Measurements from ENCODE around the gene CALN1.

CALN1 gene

DNA sequence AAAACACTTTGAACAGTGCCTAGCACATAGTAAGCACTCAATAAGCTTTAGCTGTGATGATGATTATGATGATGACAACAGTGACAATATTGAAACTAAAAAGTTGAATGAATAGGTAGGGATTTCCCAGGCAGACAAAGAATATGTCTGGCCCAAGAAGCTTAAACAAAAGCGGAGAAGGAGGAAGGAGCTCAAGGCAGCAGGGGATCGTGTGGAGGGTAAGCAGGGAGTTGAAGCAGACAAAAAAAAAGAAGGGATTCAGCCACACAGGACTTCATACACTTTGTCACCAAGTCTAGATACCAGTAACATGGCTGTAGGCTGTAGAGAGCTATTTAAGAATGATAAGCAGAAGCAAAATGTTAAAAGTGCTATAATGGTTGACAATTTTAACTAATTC lies 144.0 kb downstream of the CALN1 start:
- DNase-seq (ENCODE audit: low read depth in 1 of 2, low spot score in 1 of 2), result no peak
- TF ChIP-seq JUND (IDR thresholded peaks at IDR 0.05; ENCODE audit: low read depth), result no peak
- in situ Hi-C loops (cut with HindIII; ENCODE audit: low pct_unique_long_range_greater_than_20kb, low sequenced_read_pairs), result no loop called here

DNA sequence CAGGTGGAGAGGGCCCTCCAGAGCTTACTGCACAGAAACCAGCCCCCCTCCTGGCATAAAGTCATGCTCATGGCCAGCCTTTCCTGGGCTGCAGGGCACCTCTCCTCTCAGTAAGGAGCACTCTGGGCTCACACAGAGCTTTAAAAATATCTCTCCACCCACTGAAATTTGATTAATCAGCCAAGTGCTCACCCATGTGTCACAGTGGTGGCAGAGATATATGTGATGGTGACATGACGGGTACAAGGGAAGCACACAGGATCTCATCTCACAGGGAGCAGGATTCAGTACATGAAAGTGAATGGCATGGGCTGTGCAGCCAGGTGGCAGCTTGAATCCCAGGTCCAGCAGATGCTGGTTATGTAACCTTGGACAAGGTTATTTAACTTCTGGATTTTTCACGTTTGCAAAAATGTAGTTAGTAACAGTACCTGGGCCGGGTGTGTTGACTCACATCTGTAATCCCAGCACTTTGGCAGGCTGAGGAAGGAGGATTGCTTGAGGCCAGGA lies 144.8 kb downstream of the CALN1 start:
- DNase-seq (ENCODE audit: low read depth in 1 of 2, low spot score in 1 of 2), result no peak
- no peak for TF ChIP-seq JUND (IDR thresholded peaks at IDR 0.05; ENCODE audit: low read depth)
- in situ Hi-C loops (cut with HindIII; ENCODE audit: low pct_unique_long_range_greater_than_20kb, low sequenced_read_pairs), result no loop called here

- in situ Hi-C loops (cut with HindIII; ENCODE audit: low pct_unique_long_range_greater_than_20kb, low sequenced_read_pairs), result no loop called here
- DNase-seq (ENCODE audit: low read depth in 1 of 2, low spot score in 1 of 2), result no peak
- TF ChIP-seq JUND (IDR thresholded peaks at IDR 0.05; ENCODE audit: low read depth), result no peak
These were observed 145.4 kb downstream of the CALN1 start for GRCh38 chr7:72266771-72267170.

DNA sequence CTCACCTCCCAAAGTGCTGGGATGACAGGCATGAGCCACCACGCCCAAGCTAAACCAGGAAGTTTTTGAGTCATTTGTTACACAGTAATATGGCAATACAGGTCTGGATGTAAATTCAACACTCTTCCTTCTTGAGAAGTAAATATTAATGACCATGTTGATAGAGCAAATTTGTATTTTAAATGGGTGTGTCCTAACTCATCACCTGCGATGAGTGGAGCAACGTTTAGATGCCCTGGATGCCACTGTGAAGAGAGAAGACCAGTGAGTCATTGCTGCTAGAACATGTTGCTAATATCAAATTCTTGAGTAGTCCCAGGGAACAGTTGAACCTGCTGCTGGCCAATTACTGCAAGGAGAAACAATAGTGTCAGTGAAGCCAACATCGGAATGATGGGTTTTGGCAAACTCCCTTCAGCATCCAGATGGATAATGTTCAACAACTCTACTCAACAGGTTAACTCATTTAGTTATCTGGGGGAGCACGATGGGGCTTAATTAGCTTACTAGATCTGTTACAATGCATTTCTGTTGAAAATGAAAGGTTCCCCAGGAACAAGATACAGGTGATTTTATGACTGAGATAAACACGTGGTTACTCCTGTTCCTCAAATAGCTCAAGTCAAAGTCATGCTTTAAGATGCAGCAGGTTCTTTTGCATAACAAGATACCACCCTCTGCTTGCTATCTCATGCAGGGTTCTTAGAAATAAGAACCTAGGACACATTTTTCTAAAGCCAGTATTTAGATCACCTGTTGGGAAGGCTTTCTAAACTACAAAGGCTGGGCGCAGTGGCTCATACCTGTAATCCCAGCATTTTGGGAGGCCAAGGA lies 146.8 kb downstream of the CALN1 start:
- no peak for DNase-seq (ENCODE audit: low read depth in 1 of 2, low spot score in 1 of 2)
- no peak for TF ChIP-seq JUND (IDR thresholded peaks at IDR 0.05; ENCODE audit: low read depth)
- in situ Hi-C loops (cut with HindIII; ENCODE audit: low pct_unique_long_range_greater_than_20kb, low sequenced_read_pairs), result no loop called here

- no peak for DNase-seq (ENCODE audit: low read depth in 1 of 2, low spot score in 1 of 2)
These were observed 151.7 kb downstream of the CALN1 start for GRCh38 chr7:72260406-72260805.

DNA sequence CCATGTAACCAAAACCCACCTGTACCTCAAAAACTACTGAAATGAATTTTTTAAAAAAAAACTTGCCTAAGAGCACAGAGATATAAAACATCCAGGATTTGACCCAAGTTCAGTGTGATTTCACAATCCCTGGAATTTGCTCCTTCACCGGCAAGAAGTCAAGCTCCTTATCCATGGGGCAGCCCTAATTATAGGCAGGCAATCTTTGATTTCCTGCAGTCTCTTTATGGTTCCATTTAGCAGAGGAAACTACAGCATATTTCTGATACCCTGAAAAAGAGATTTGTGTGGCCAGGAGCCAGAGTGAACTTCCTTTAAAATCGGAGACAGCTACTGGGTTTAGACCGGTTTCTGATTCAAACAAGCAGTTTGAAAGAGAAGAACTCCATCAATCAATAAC lies 154.1 kb downstream of the CALN1 start:
- DNase-seq (ENCODE audit: low read depth in 1 of 2, low spot score in 1 of 2), result no peak
- no peak for TF ChIP-seq JUND (IDR thresholded peaks at IDR 0.05; ENCODE audit: low read depth)
- in situ Hi-C loops (cut with HindIII; ENCODE audit: low pct_unique_long_range_greater_than_20kb, low sequenced_read_pairs), result no loop called here

More at GRCh38 chr7:72260406-72260805, 151.7 kb downstream of the CALN1 start:
- in situ Hi-C loops (cut with HindIII; ENCODE audit: low pct_unique_long_range_greater_than_20kb, low sequenced_read_pairs), result no loop called here
- no peak for TF ChIP-seq JUND (IDR thresholded peaks at IDR 0.05; ENCODE audit: low read depth)

DNA sequence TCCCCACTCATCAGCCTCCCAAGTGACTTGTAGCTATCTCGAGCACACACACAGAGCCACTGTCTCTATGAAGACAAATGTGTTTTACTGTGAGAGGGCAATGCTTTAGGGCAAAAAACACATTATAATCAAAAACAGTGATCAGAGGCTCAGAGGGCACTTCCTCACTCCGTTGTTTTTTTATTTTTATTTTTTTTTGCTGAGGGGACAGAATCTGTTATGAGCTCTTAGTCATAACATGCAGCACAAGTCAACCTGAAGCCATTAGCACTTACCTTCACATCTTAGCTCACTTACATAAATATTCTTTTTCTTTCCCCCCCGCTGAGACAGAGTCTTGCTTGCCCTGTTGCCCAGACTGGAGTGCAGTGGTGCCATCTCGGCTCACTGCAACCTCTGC lies 157.7 kb downstream of the CALN1 start:
- no peak for TF ChIP-seq JUND (IDR thresholded peaks at IDR 0.05; ENCODE audit: low read depth)
- in situ Hi-C loops (cut with HindIII; ENCODE audit: low pct_unique_long_range_greater_than_20kb, low sequenced_read_pairs), result no loop called here
- DNase-seq (ENCODE audit: low read depth in 1 of 2, low spot score in 1 of 2), result no peak

DNA sequence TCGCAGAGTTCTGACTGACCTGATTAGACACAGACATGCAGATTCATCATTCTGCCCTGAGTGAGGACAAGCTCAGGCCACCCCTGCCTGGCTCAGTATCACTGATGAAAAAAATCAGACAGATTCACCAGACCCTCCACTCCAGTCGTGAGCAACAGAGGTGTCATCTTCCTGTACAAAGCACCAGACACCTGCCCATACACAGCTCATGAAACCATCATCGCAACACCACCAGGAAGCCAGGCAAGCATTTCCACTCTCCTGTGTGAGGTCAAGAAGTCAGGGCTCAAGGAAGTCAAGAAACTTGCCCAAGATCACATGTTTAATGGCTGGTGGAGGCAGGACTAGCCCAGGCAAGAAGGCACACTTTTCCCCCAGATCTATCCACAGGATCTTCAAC lies 163.0 kb downstream of the CALN1 start:
- TF ChIP-seq JUND (IDR thresholded peaks at IDR 0.05; ENCODE audit: low read depth), result no peak
- no peak for DNase-seq (ENCODE audit: low read depth in 1 of 2, low spot score in 1 of 2)
- in situ Hi-C loops (cut with HindIII; ENCODE audit: low pct_unique_long_range_greater_than_20kb, low sequenced_read_pairs), result no loop called here

- TF ChIP-seq JUND (IDR thresholded peaks at IDR 0.05; ENCODE audit: low read depth), result no peak
- in situ Hi-C loops (cut with HindIII; ENCODE audit: low pct_unique_long_range_greater_than_20kb, low sequenced_read_pairs), result no loop called here
- no peak for DNase-seq (ENCODE audit: low read depth in 1 of 2, low spot score in 1 of 2)
These were observed 167.2 kb downstream of the CALN1 start for GRCh38 chr7:72244826-72245398.

DNA sequence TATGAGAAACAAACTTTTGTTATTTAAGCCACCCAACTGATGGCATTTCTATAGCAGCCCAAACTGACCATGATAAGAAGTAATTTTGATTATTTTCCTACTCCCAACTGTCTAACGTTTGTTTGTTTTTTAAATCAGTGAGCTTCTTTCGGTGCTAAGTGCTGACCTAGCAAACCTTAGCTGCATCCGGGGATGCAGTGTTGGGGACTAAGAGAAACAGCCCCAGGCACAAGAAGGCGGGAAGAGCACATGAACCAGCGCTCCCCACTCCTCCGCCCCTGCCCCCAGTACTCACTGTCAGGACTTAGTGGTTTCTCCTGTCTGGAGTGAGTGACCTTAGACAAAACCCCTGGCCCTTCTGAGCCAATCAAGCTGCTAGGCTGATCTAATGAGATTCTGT lies 168.8 kb downstream of the CALN1 start:
- no peak for TF ChIP-seq JUND (IDR thresholded peaks at IDR 0.05; ENCODE audit: low read depth)
- no peak for DNase-seq (ENCODE audit: low read depth in 1 of 2, low spot score in 1 of 2)
- in situ Hi-C loops (cut with HindIII; ENCODE audit: low pct_unique_long_range_greater_than_20kb, low sequenced_read_pairs), result no loop called here

DNA sequence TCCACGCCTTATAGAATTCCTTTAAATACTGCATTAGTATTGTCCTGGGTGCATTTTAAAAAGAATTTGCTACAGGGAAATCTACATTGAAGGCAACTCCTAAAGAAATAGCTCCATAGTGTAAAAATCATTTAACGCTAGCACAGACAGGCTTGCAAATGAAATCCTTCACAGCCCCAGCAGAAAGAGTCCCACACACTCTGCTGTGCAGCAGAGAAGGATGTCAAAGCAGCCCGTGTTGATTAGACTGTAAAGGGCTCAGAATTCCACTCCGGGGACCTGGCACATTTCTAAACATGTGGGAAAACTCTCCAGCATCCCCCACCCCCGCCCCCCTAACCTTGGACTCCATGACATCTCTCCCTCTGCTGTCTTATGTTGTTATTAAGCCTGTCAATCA lies 176.8 kb downstream of the CALN1 start:
- no peak for TF ChIP-seq JUND (IDR thresholded peaks at IDR 0.05; ENCODE audit: low read depth)
- no peak for DNase-seq (ENCODE audit: low read depth in 1 of 2, low spot score in 1 of 2)
- in situ Hi-C loops (cut with HindIII; ENCODE audit: low pct_unique_long_range_greater_than_20kb, low sequenced_read_pairs), result no loop called here

DNA sequence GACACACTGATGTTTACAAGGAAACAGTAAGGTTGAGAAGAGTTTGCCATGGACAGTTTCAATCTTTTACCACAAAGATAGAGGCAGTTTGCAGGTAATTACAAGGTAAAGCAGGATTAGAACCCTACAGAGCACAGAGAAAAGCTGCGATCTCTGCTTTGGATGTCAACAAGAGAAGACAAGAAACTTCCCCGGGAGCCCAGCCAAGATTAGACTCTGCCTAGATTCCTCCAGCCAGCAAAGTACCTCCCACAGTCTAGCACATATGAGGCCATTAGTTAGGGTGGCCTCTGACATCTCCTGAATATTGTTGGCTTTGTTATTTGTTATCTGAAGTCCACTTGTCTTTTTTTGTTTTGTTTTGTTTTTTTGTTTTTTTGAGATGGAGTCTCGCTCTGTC lies 178.1 kb downstream of the CALN1 start:
- in situ Hi-C loops (cut with HindIII; ENCODE audit: low pct_unique_long_range_greater_than_20kb, low sequenced_read_pairs), result no loop called here
- no peak for TF ChIP-seq JUND (IDR thresholded peaks at IDR 0.05; ENCODE audit: low read depth)
- DNase-seq (ENCODE audit: low read depth in 1 of 2, low spot score in 1 of 2), result no peak

- no peak for DNase-seq (ENCODE audit: low read depth in 1 of 2, low spot score in 1 of 2)
- no peak for TF ChIP-seq JUND (IDR thresholded peaks at IDR 0.05; ENCODE audit: low read depth)
- in situ Hi-C loops (cut with HindIII; ENCODE audit: low pct_unique_long_range_greater_than_20kb, low sequenced_read_pairs), result no loop called here
These were observed 181.9 kb downstream of the CALN1 start for GRCh38 chr7:72230281-72230680.

Measured in T47D (cell line).